DMS 273 treated with DMSO at 0.1 percent for 48 hours (cell line): ENCODE results near the gene EVPL.

Experiments used
- DNase-seq: peaks from one replicate; lab custom pipeline; 2025; lab: John Stamatoyannopoulos, UW

EVPL gene

GRCh38 chr17:75959051-75959838 is 67.9 kb downstream of the EVPL start:
- no peak for DNase-seq
